Measurements from ENCODE around the gene KRTAP3-1.

The KRTAP3-1 gene

GRCh38 chr17:41029633-41030245, 20.8 kb upstream of the KRTAP3-1 start, which contains the start of gene KRTAP1-4:
TSS of gene KRTAP1-4 (minus strand) at chr17:41030195. CDS start at chr17:41030078, 117 bp downstream.
- Mint-ChIP-seq H3K9me3 (no peaks in the 10 kb centered on the region), H3K27ac (no peak within 1 kb of the TSS), H3K4me3 (no peak within 1 kb of the TSS), H3K4me1 (no peaks in the 10 kb centered on the region), H3K36me3 (no peaks in the 10 kb centered on the region), H3K27me3 (peaks cover 8% of the 10 kb centered on the region)
- DNase-seq (ENCODE audit: low spot score in 2 of 2) (no peak), ATAC-seq (ENCODE audit: low read depth) (no peak)

GRCh38 chr17:41026715-41027471, 18.0 kb upstream of the KRTAP3-1 start, which contains the start of gene KRTAP1-5:
TSS of gene KRTAP1-5 (minus strand) at chr17:41027208. CDS start at chr17:41027155, 53 bp downstream.
- H3K36me3 Mint-ChIP-seq: no peaks in the 10 kb centered on the region
- DNase-seq (ENCODE audit: low spot score in 2 of 2) (no peak), ATAC-seq (ENCODE audit: low read depth) (no peak)
- no peak within 1 kb of the TSS for H3K4me3 Mint-ChIP-seq
- no peaks in the 10 kb centered on the region for H3K4me1 Mint-ChIP-seq
- peaks cover 13% of the 10 kb centered on the region for H3K27me3 Mint-ChIP-seq
- H3K9me3 Mint-ChIP-seq: peaks cover 2% of the 10 kb centered on the region
- H3K27ac Mint-ChIP-seq: no peak within 1 kb of the TSS

GRCh38 chr17:41024697-41025096, 15.8 kb upstream of the KRTAP3-1 start:
- Mint-ChIP-seq H3K36me3 (no peaks in the 10 kb centered on the region), H3K27me3 (peaks cover 13% of the 10 kb centered on the region), H3K4me3 (no peak overlapping the region), H3K9me3 (peaks cover 6% of the 10 kb centered on the region), H3K27ac (no peak overlapping the region), H3K4me1 (no peaks in the 10 kb centered on the region)
- no peak for DNase-seq (ENCODE audit: low spot score in 2 of 2)
- ATAC-seq (ENCODE audit: low read depth): no peak

GRCh38 chr17:41020336-41020735, 11.4 kb upstream of the KRTAP3-1 start:
- no peak for ATAC-seq (ENCODE audit: low read depth)
- H3K27ac Mint-ChIP-seq: no peak overlapping the region
- H3K4me1 Mint-ChIP-seq: peaks cover 2% of the 10 kb centered on the region
- H3K4me3 Mint-ChIP-seq: no peak overlapping the region
- H3K27me3 Mint-ChIP-seq: peaks cover 11% of the 10 kb centered on the region
- H3K36me3 Mint-ChIP-seq: no peaks in the 10 kb centered on the region
- H3K9me3 Mint-ChIP-seq: peaks cover 6% of the 10 kb centered on the region
- no peak for DNase-seq (ENCODE audit: low spot score in 2 of 2)

GRCh38 chr17:41019415-41019814, 10.5 kb upstream of the KRTAP3-1 start:
- no peak overlapping the region for H3K27ac Mint-ChIP-seq
- no peak for DNase-seq (ENCODE audit: low spot score in 2 of 2)
- peaks cover 2% of the 10 kb centered on the region for H3K4me1 Mint-ChIP-seq
- H3K27me3 Mint-ChIP-seq: peaks cover 10% of the 10 kb centered on the region
- H3K4me3 Mint-ChIP-seq: no peak overlapping the region
- peaks cover 6% of the 10 kb centered on the region for H3K9me3 Mint-ChIP-seq
- no peak for ATAC-seq (ENCODE audit: low read depth)
- H3K36me3 Mint-ChIP-seq: no peaks in the 10 kb centered on the region

GRCh38 chr17:41018541-41018940, 9.6 kb upstream of the KRTAP3-1 start:
- Mint-ChIP-seq H3K27ac (no peak overlapping the region), H3K36me3 (no peaks in the 10 kb centered on the region), H3K4me1 (peaks cover 2% of the 10 kb centered on the region), H3K9me3 (peaks cover 6% of the 10 kb centered on the region), H3K4me3 (no peak overlapping the region), H3K27me3 (peaks cover 10% of the 10 kb centered on the region)
- ATAC-seq (ENCODE audit: low read depth) (no peak), DNase-seq (ENCODE audit: low spot score in 2 of 2) (no peak)

GRCh38 chr17:41016578-41017215, 7.8 kb upstream of the KRTAP3-1 start:
- Mint-ChIP-seq H3K27me3 (peaks cover 10% of the 10 kb centered on the region), H3K36me3 (no peaks in the 10 kb centered on the region)
- ATAC-seq (ENCODE audit: low read depth): no peak

GRCh38 chr17:41015454-41015853, 6.5 kb upstream of the KRTAP3-1 start:
- Mint-ChIP-seq H3K27me3 (peaks cover 12% of the 10 kb centered on the region), H3K36me3 (no peaks in the 10 kb centered on the region), H3K27ac (no peak overlapping the region), H3K9me3 (no peaks in the 10 kb centered on the region), H3K4me3 (no peak overlapping the region), H3K4me1 (peaks cover 2% of the 10 kb centered on the region)
- no peak for ATAC-seq (ENCODE audit: low read depth)
- DNase-seq (ENCODE audit: low spot score in 2 of 2): no peak

More at GRCh38 chr17:41016578-41017215, 7.8 kb upstream of the KRTAP3-1 start:
- no peak overlapping the region for H3K27ac Mint-ChIP-seq
- no peak overlapping the region for H3K4me3 Mint-ChIP-seq
- H3K4me1 Mint-ChIP-seq: peaks cover 2% of the 10 kb centered on the region
- H3K9me3 Mint-ChIP-seq: peaks cover 4% of the 10 kb centered on the region
- DNase-seq (ENCODE audit: low spot score in 2 of 2): no peak

GRCh38 chr17:41013606-41014005, 4.7 kb upstream of the KRTAP3-1 start:
- Mint-ChIP-seq H3K27ac (no peak overlapping the region), H3K4me1 (peaks cover 2% of the 10 kb centered on the region), H3K27me3 (peaks cover 14% of the 10 kb centered on the region), H3K4me3 (no peak overlapping the region), H3K9me3 (no peaks in the 10 kb centered on the region), H3K36me3 (no peaks in the 10 kb centered on the region)
- no peak for ATAC-seq (ENCODE audit: low read depth)
- DNase-seq (ENCODE audit: low spot score in 2 of 2): no peak

- no peaks in the 10 kb centered on the region for H3K9me3 Mint-ChIP-seq
- peaks cover 2% of the 10 kb centered on the region for H3K4me1 Mint-ChIP-seq
- H3K27ac Mint-ChIP-seq: no peak overlapping the region
- peaks cover 14% of the 10 kb centered on the region for H3K27me3 Mint-ChIP-seq
- H3K36me3 Mint-ChIP-seq: no peaks in the 10 kb centered on the region
- ATAC-seq (ENCODE audit: low read depth) (no peak), DNase-seq (ENCODE audit: low spot score in 2 of 2) (no peak)
- H3K4me3 Mint-ChIP-seq: no peak overlapping the region
Measured at GRCh38 chr17:41013181-41013580, 4.3 kb upstream of the KRTAP3-1 start.

- no peak for DNase-seq (ENCODE audit: low spot score in 2 of 2)
Measured at GRCh38 chr17:41012326-41013120, 3.6 kb upstream of the KRTAP3-1 start.

GRCh38 chr17:41010441-41010840, 1.5 kb upstream of the KRTAP3-1 start:
- no peak for ATAC-seq (ENCODE audit: low read depth)
- Mint-ChIP-seq H3K4me1 (no peaks in the 10 kb centered on the region), H3K9me3 (no peaks in the 10 kb centered on the region), H3K36me3 (no peaks in the 10 kb centered on the region), H3K27ac (no peak overlapping the region), H3K27me3 (peaks cover 10% of the 10 kb centered on the region), H3K4me3 (no peak overlapping the region)
- DNase-seq (ENCODE audit: low spot score in 2 of 2): no peak

More at GRCh38 chr17:41012326-41013120, 3.6 kb upstream of the KRTAP3-1 start:
- peaks cover 2% of the 10 kb centered on the region for H3K4me1 Mint-ChIP-seq
- H3K36me3 Mint-ChIP-seq: no peaks in the 10 kb centered on the region
- ATAC-seq (ENCODE audit: low read depth): no peak
- peaks cover 12% of the 10 kb centered on the region for H3K27me3 Mint-ChIP-seq
- H3K27ac Mint-ChIP-seq: no peak overlapping the region
- H3K4me3 Mint-ChIP-seq: no peak overlapping the region
- no peaks in the 10 kb centered on the region for H3K9me3 Mint-ChIP-seq

GRCh38 chr17:41009936-41010335, 1.0 kb upstream of the KRTAP3-1 start:
- H3K4me1 Mint-ChIP-seq: no peaks in the 10 kb centered on the region
- H3K27me3 Mint-ChIP-seq: peaks cover 9% of the 10 kb centered on the region
- ATAC-seq (ENCODE audit: low read depth) (no peak), DNase-seq (ENCODE audit: low spot score in 2 of 2) (no peak)
- H3K27ac Mint-ChIP-seq: no peak overlapping the region
- no peak overlapping the region for H3K4me3 Mint-ChIP-seq
- no peaks in the 10 kb centered on the region for H3K36me3 Mint-ChIP-seq
- H3K9me3 Mint-ChIP-seq: no peaks in the 10 kb centered on the region

Measured in memory B cell (primary cell).